OCI-LY1 (cell line): ENCODE data around the gene DIP2C.

ENCODE experiments used
- CTCF ChIP-seq: fragments of 200-600 bp; sonication (generic), shearing (Covaris generic); IDR thresholded peaks from 2 replicates; pipeline ENCODE4 v1.5.1; 2017; ENCODE audit warnings: mild to moderate bottlenecking, antibody characterized with exemption, low read length, moderate library complexity, mixed read lengths
- EZH2 ChIP-seq: fragments of 200-600 bp; sonication (generic), shearing (Covaris generic); IDR thresholded peaks from 2 replicates; pipeline ENCODE4 v1.8.0; 2017; ENCODE audit warnings: borderline replicate concordance, mixed run types, mild to moderate bottlenecking, antibody characterized with exemption, low read length, moderate library complexity, mixed read lengths

GRCh38 chr10:725302-725701 lies 35.8 kb upstream of the DIP2C start:
- TF ChIP-seq CTCF (no peak), EZH2 (no peak)
